HG03520 (cell line): ENCODE data around the gene GPX3.
A peak's percentile ranks its signal among the peaks of the same experiment; 100 is the strongest.

Source experiments
- ATAC-seq: cut with Tn5 transposase; IDR thresholded peaks from one replicate; pipeline ENCODE4 v1.9.1; 2021; ENCODE audit warnings: mild to moderate bottlenecking, moderate library complexity; ENCODE audit not compliant: unreplicated experiment

GPX3 gene

GRCh38 chr5:151056379-151057325 lies 36.3 kb downstream of the GPX3 start:
- no peak for ATAC-seq

- ATAC-seq = no peak
These were observed 37.9 kb downstream of the GPX3 start for GRCh38 chr5:151058301-151058700.

GRCh38 chr5:151058891-151059489 lies 38.6 kb downstream of the GPX3 start:
- ATAC-seq = no peak

GRCh38 chr5:151060742-151061141 lies 40.4 kb downstream of the GPX3 start:
- no peak for ATAC-seq

GRCh38 chr5:151062405-151063141 lies 42.2 kb downstream of the GPX3 start:
- no peak for ATAC-seq

- ATAC-seq = no peak
These were observed 43.0 kb downstream of the GPX3 start for GRCh38 chr5:151063142-151063989.

GRCh38 chr5:151064916-151065499 lies 44.6 kb downstream of the GPX3 start:
- no peak for ATAC-seq

- ATAC-seq = no peak
These were observed 45.2 kb downstream of the GPX3 start for GRCh38 chr5:151065609-151066008.

- no peak for ATAC-seq
These were observed 46.5 kb downstream of the GPX3 start for GRCh38 chr5:151066920-151067319.

GRCh38 chr5:151067632-151068432 lies 47.4 kb downstream of the GPX3 start:
- ATAC-seq = no peak

- peak; percentile 57 for ATAC-seq
These were observed 48.2 kb downstream of the GPX3 start for GRCh38 chr5:151068433-151069197.

GRCh38 chr5:151070449-151070848 lies 50.1 kb downstream of the GPX3 start:
- no peak for ATAC-seq

GRCh38 chr5:151071021-151071420 lies 50.6 kb downstream of the GPX3 start:
- no peak for ATAC-seq

GRCh38 chr5:151071848-151072629 lies 51.6 kb downstream of the GPX3 start:
- ATAC-seq = no peak

- ATAC-seq = no peak
These were observed 52.2 kb downstream of the GPX3 start for GRCh38 chr5:151072630-151073025.

- ATAC-seq = no peak
These were observed 52.9 kb downstream of the GPX3 start for GRCh38 chr5:151073280-151073679.

- ATAC-seq = no peak
These were observed 54.2 kb downstream of the GPX3 start for GRCh38 chr5:151074557-151074956.
